HepG2 (cell line): ENCODE results near the gene PLSCR3. TPM values are rescaled to one million over a fixed set of nuclear protein-coding genes. Genes with fewer than 3 reads are reported as not detected.

Source experiments
- ETV6 ChIP-seq: sonication (generic); formaldehyde crosslinking; conservative IDR thresholded peaks from 2 replicates; pipeline ENCODE4 v1.4.0; 2020; ENCODE audit warnings: missing genetic modification reagents
- GFI1 ChIP-seq: sonication (generic); formaldehyde crosslinking; IDR thresholded peaks from 2 replicates; pipeline ENCODE4 v1.5.0; 2020; ENCODE audit warnings: missing genetic modification reagents, mild to moderate bottlenecking, borderline replicate concordance
- KLF12 ChIP-seq: sonication (generic); formaldehyde crosslinking; IDR thresholded peaks from 2 replicates; pipeline ENCODE4 v1.4.0; 2020; ENCODE audit warnings: missing genetic modification reagents, borderline replicate concordance
- MAF1 ChIP-seq: sonication (generic); formaldehyde crosslinking; IDR thresholded peaks from 2 replicates; pipeline ENCODE4 v1.5.0; 2020; ENCODE audit warnings: missing genetic modification reagents, borderline replicate concordance
- NCOA5 ChIP-seq: sonication (generic); formaldehyde crosslinking; IDR thresholded peaks from 2 replicates; pipeline ENCODE4 v1.4.0; 2020; ENCODE audit warnings: missing genetic modification reagents
- NR1H2 ChIP-seq: sonication (generic); formaldehyde crosslinking; IDR thresholded peaks from 2 replicates; pipeline ENCODE4 v1.8.1; 2022; ENCODE audit warnings: low read depth, missing genetic modification reagents, borderline replicate concordance
- TAF15 ChIP-seq: fragments of 200-400 bp; formaldehyde crosslinking; IDR thresholded peaks from one replicate; pipeline ENCODE4 v1.6.1; 2018; ENCODE audit warnings: mild to moderate bottlenecking, low read depth, low read length; ENCODE audit not compliant: poor library complexity, severe bottlenecking
- TCF12 ChIP-seq, 2 experiments: fragments of 450-650 bp in 1 of 2; sonication (generic) in 1 of 2; formaldehyde crosslinking in 1 of 2; IDR thresholded peaks; 2 replicates each; pipeline versions ENCODE4 v1.6.1 to v1.8.0; 2017 to 2022; ENCODE audit warnings: antibody characterized with exemption in 1 of 2, mild to moderate bottlenecking in 1 of 2, missing genetic modification reagents in 1 of 2, moderate library complexity in 1 of 2
- ZBTB1 ChIP-seq: sonication (generic); formaldehyde crosslinking; IDR thresholded peaks from 2 replicates; pipeline ENCODE4 v1.4.0; 2020; ENCODE audit warnings: missing genetic modification reagents, borderline replicate concordance
- ZEB1 ChIP-seq: IDR thresholded peaks from 2 replicates; pipeline ENCODE4 v1.6.1; 2012; ENCODE audit warnings: mild to moderate bottlenecking, low read depth, inconsistent platforms; ENCODE audit not compliant: insufficient replicate concordance
- ZFP37 ChIP-seq: sonication (generic); formaldehyde crosslinking; IDR thresholded peaks from 2 replicates; pipeline ENCODE4 v1.4.0; 2020; ENCODE audit warnings: missing genetic modification reagents, borderline replicate concordance
- ZNF446 ChIP-seq: sonication (generic); formaldehyde crosslinking; IDR thresholded peaks from 2 replicates; pipeline ENCODE4 v1.5.0; 2020; ENCODE audit warnings: mild to moderate bottlenecking, missing genetic modification reagents
- ZNF556 ChIP-seq: sonication (generic); formaldehyde crosslinking; IDR thresholded peaks from 2 replicates; pipeline ENCODE4 v1.4.0; 2020; ENCODE audit warnings: mild to moderate bottlenecking, missing genetic modification reagents, borderline replicate concordance
- ZNF557 ChIP-seq: sonication (generic); formaldehyde crosslinking; IDR thresholded peaks from 2 replicates; pipeline ENCODE4 v1.4.0; 2020; ENCODE audit warnings: missing genetic modification reagents
- ZNF567 ChIP-seq: sonication (generic); formaldehyde crosslinking; IDR thresholded peaks from 2 replicates; pipeline ENCODE4 v1.8.1; 2023; ENCODE audit warnings: mild to moderate bottlenecking, missing genetic modification reagents, borderline replicate concordance
- ZNF678 ChIP-seq: sonication (generic); formaldehyde crosslinking; IDR thresholded peaks from 2 replicates; pipeline ENCODE4 v1.4.0; 2020; ENCODE audit warnings: mild to moderate bottlenecking, missing genetic modification reagents
- ZNF749 ChIP-seq: sonication (generic); formaldehyde crosslinking; IDR thresholded peaks from 2 replicates; pipeline ENCODE4 v1.8.0; 2022; ENCODE audit warnings: mild to moderate bottlenecking, missing genetic modification reagents, moderate library complexity, borderline replicate concordance
- ZSCAN20 ChIP-seq: sonication (generic); formaldehyde crosslinking; IDR thresholded peaks from 2 replicates; pipeline ENCODE4 v1.4.0; 2020; ENCODE audit warnings: missing genetic modification reagents, mild to moderate bottlenecking, borderline replicate concordance
- ZSCAN31 ChIP-seq: sonication (generic); formaldehyde crosslinking; IDR thresholded peaks from 2 replicates; pipeline ENCODE4 v1.5.0; 2020; ENCODE audit warnings: low read depth, mild to moderate bottlenecking, missing genetic modification reagents
- polyA plus RNA-seq, 8 experiments: library from polyadenylated mRNA; depleted of rRNA in 3 of 8; stranded (reverse) in 7 of 8; unstranded in 1 of 8; fragments of >200 nt; fragmentation: Illumina TruSeq in 4 of 8; extraction: Trizol in 4 of 8; gene quantifications; 2 replicates each; pipeline versions ENCODE4 v1.2.1 to v1.2.3, GENCODE V29; 2011 to 2016; ENCODE audit warnings: low read depth in 4 of 8, missing spikeins in 1 of 8, mixed read lengths in 1 of 8; ENCODE audit not compliant: insufficient read depth in 1 of 8
- total RNA-seq, 5 experiments: library from RNA; depleted of rRNA; stranded (reverse); fragments of >200 nt; fragmentation: Illumina TruSeq; extraction: Trizol; gene quantifications; 2 replicates each; pipeline ENCODE4 v1.2.3, GENCODE V29; 2016; ENCODE audit warnings: low read depth in 1 of 5
- TF ChIP-seq, protein P1 (sequence below): sonication (generic); formaldehyde crosslinking; IDR thresholded peaks from 2 replicates; pipeline ENCODE4 v1.4.0; 2020; ENCODE audit warnings: missing genetic modification reagents, borderline replicate concordance
- TF ChIP-seq, protein P2 (sequence below): sonication (generic); formaldehyde crosslinking; IDR thresholded peaks from 2 replicates; pipeline ENCODE4 v1.5.0; 2020; ENCODE audit warnings: mild to moderate bottlenecking, missing genetic modification reagents
- TF ChIP-seq, protein P3 (sequence below): sonication (generic); formaldehyde crosslinking; IDR thresholded peaks from 2 replicates; pipeline ENCODE4 v1.8.1; 2023; ENCODE audit warnings: mild to moderate bottlenecking, moderate library complexity, missing genetic modification reagents
- TF ChIP-seq, protein P4 (sequence below): sonication (generic); formaldehyde crosslinking; conservative IDR thresholded peaks from 2 replicates; pipeline ENCODE4 v1.4.0; 2020; ENCODE audit warnings: missing genetic modification reagents

The PLSCR3 gene
- total and polyA plus RNA-seq, 2 of the 13 experiments (the other 11 are each of a cell fraction or from before 2014, with no cell fraction given), result 5.6 to 6.2 TPM

DNA sequence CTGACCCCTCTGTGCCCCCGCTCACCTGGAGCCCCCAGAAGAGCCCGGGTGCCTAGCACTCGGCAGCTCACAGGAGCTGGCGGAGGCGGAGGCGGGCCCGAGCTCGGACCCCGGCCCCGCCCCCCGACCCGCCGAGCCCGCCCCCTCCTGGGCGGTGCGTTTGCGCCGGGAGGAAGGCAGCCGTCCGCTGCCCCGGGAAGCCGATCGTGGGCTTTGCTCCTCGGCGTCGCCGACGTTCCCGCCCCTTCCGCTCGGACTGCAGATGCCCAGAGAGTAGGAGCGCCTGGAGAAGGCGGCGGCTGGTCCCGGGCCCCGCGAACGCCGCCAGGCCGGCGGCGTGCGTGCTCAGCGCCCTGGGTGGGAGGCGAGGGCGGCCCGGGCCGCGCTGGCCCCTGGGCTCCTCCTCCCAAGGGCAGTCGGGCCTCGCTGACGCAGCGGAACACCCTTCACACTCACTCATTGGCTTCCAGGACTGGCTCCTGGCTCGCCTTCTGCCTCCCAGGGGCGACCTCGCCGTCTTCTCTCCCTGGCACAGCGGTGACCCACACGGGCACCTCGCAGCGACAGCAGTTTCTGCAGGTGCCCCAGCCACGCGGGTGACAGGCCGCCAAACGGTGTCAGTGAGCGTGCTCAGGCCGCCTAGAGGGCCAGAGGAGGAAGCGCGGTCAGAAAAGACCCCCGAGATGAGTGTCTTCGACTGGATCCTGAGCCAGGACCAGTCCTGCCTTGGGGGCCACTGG, at the start of gene PLSCR3 (continued):
- TF ChIP-seq, protein P1, sequence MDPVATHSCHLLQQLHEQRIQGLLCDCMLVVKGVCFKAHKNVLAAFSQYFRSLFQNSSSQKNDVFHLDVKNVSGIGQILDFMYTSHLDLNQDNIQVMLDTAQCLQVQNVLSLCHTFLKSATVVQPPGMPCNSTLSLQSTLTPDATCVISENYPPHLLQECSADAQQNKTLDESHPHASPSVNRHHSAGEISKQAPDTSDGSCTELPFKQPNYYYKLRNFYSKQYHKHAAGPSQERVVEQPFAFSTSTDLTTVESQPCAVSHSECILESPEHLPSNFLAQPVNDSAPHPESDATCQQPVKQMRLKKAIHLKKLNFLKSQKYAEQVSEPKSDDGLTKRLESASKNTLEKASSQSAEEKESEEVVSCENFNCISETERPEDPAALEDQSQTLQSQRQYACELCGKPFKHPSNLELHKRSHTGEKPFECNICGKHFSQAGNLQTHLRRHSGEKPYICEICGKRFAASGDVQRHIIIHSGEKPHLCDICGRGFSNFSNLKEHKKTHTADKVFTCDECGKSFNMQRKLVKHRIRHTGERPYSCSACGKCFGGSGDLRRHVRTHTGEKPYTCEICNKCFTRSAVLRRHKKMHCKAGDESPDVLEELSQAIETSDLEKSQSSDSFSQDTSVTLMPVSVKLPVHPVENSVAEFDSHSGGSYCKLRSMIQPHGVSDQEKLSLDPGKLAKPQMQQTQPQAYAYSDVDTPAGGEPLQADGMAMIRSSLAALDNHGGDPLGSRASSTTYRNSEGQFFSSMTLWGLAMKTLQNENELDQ (CRISPR knock-in tag), result no peak
- TF ChIP-seq ZSCAN31, result peak; percentile 82
- TF ChIP-seq ETV6 (CRISPR knock-in tag), result no peak
- TF ChIP-seq ZNF678 (CRISPR knock-in tag), result no peak
- TF ChIP-seq TAF15, result peak; percentile 61
- no peak for TF ChIP-seq KLF12 (CRISPR knock-in tag)
- TF ChIP-seq, protein P2, sequence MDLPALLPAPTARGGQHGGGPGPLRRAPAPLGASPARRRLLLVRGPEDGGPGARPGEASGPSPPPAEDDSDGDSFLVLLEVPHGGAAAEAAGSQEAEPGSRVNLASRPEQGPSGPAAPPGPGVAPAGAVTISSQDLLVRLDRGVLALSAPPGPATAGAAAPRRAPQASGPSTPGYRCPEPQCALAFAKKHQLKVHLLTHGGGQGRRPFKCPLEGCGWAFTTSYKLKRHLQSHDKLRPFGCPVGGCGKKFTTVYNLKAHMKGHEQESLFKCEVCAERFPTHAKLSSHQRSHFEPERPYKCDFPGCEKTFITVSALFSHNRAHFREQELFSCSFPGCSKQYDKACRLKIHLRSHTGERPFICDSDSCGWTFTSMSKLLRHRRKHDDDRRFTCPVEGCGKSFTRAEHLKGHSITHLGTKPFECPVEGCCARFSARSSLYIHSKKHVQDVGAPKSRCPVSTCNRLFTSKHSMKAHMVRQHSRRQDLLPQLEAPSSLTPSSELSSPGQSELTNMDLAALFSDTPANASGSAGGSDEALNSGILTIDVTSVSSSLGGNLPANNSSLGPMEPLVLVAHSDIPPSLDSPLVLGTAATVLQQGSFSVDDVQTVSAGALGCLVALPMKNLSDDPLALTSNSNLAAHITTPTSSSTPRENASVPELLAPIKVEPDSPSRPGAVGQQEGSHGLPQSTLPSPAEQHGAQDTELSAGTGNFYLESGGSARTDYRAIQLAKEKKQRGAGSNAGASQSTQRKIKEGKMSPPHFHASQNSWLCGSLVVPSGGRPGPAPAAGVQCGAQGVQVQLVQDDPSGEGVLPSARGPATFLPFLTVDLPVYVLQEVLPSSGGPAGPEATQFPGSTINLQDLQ (CRISPR knock-in tag), result peak; percentile 67; the same call in 1 of the 2 replicates
- TF ChIP-seq MAF1 (CRISPR knock-in tag), result no peak
- TF ChIP-seq, protein P3, sequence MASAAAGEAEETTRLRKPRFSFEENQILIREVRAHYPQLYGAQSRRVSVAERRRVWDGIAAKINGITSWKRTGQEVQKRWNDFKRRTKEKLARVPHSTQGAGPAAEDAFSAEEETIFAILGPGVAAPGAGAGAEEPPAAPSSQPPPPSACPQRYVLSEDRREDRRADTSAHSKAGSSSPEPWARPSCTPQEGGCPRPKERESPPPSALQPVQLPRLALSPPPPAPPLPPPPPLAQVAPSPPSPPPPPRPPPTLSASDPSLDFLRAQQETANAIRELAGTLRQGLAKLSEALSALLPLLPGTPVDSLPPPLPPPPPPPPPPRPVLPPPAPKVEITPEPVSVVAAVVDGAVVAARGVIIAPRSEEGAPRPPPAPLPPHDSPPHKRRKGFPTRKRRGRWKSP (CRISPR knock-in tag), result peak; percentile 34
- no peak for TF ChIP-seq NCOA5 (CRISPR knock-in tag)
- TF ChIP-seq ZEB1, result no peak
- no peak for TF ChIP-seq ZFP37
- no peak for TF ChIP-seq NR1H2 (CRISPR knock-in tag)
- no peak for TF ChIP-seq TCF12 (IDR thresholded peaks at IDR 0.05)
- no peak for TF ChIP-seq TCF12 (CRISPR knock-in tag; IDR thresholded peaks at IDR 0.05)
- no peak for TF ChIP-seq ZNF567 (CRISPR knock-in tag)
- no peak for TF ChIP-seq GFI1 (CRISPR knock-in tag)
- peak; percentile 27; the same call in 1 of the 2 replicates for TF ChIP-seq ZNF556 (CRISPR knock-in tag)
- no peak for TF ChIP-seq ZNF749
- no peak for TF ChIP-seq ZSCAN20
- TF ChIP-seq, protein P4, sequence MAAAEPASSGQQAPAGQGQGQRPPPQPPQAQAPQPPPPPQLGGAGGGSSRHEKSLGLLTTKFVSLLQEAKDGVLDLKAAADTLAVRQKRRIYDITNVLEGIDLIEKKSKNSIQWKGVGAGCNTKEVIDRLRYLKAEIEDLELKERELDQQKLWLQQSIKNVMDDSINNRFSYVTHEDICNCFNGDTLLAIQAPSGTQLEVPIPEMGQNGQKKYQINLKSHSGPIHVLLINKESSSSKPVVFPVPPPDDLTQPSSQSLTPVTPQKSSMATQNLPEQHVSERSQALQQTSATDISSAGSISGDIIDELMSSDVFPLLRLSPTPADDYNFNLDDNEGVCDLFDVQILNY (CRISPR knock-in tag), result no peak
- no peak for TF ChIP-seq ZNF446 (CRISPR knock-in tag)
- TF ChIP-seq ZNF557 (CRISPR knock-in tag), result no peak
- no peak for TF ChIP-seq ZBTB1 (CRISPR knock-in tag)
